Measurements from ENCODE around the gene TERB1.

The TERB1 gene

GRCh38 chr16:66735891-66736290 lies 65.5 kb downstream of the TERB1 start (continued):
- TF ChIP-seq ZNF548 (tag by site-specific recombination; IDR thresholded peaks at IDR 0.05): no peak
- TF ChIP-seq ZNF561 (tag by site-specific recombination; IDR thresholded peaks at IDR 0.05; ENCODE audit: borderline replicate concordance): no peak
- no peak for TF ChIP-seq MYNN (tag by site-specific recombination; IDR thresholded peaks at IDR 0.05; ENCODE audit: borderline replicate concordance)
- no peak for TF ChIP-seq ZNF544 (tag by site-specific recombination; IDR thresholded peaks at IDR 0.05)
- TF ChIP-seq ZNF76 (tag by site-specific recombination; IDR thresholded peaks at IDR 0.05; ENCODE audit: borderline replicate concordance, low read depth): no peak
- no peak for TF ChIP-seq ZNF560 (tag by site-specific recombination; IDR thresholded peaks at IDR 0.05; ENCODE audit: borderline replicate concordance)
- TF ChIP-seq KLF16 (tag by site-specific recombination; IDR thresholded peaks at IDR 0.05): no peak
- TF ChIP-seq HOXA7 (CRISPR knock-in tag; IDR thresholded peaks at IDR 0.05; ENCODE audit: borderline replicate concordance): no peak

- Histone ChIP-seq H3K36me3 (ENCODE audit: control insufficient read depth in 2 of 2, insufficient read depth in 1 of 2, low read length in 2 of 2) (peaks cover 51 to 94% of the 10 kb centered on the region in 2 experiments), H3K9me3 (ENCODE audit: control insufficient read depth, insufficient read depth, low read depth, low read length) (no peaks in the 10 kb centered on the region), H3K27ac (ENCODE audit: extremely low read depth, low read depth, low read length) (no peak overlapping the region), H3K4me1 (ENCODE audit: control insufficient read depth, insufficient read depth, low read length) (no peaks in the 10 kb centered on the region), H3K4me3 (ENCODE audit: low read depth, low read length) (no peak overlapping the region)
- no peak for TF ChIP-seq ZNF416 (tag by site-specific recombination; IDR thresholded peaks at IDR 0.05)
- TF ChIP-seq ZNF518A (tag by site-specific recombination; conservative IDR thresholded peaks at IDR 0.05; ENCODE audit: low read depth): no peak
- TF ChIP-seq ZNF692 (tag by site-specific recombination; IDR thresholded peaks at IDR 0.05): no peak
- TF ChIP-seq RBAK (tag by site-specific recombination; IDR thresholded peaks at IDR 0.05): no peak
- TF ChIP-seq ZNF596 (tag by site-specific recombination; IDR thresholded peaks at IDR 0.05): no peak
- TF ChIP-seq YY1 (tag by site-specific recombination; IDR thresholded peaks at IDR 0.05): no peak
- TF ChIP-seq ZBTB17 (tag by site-specific recombination; IDR thresholded peaks at IDR 0.05): no peak
- no peak for TF ChIP-seq ZNF302 (tag by site-specific recombination; IDR thresholded peaks at IDR 0.05; ENCODE audit: low read depth)
- no peak for TF ChIP-seq INSM2 (tag by site-specific recombination; IDR thresholded peaks at IDR 0.05)
- no peak for TF ChIP-seq PRDM4 (tag by site-specific recombination; IDR thresholded peaks at IDR 0.05)
- no peak for TF ChIP-seq AEBP2 (tag by site-specific recombination; IDR thresholded peaks at IDR 0.05; ENCODE audit: borderline replicate concordance)
- TF ChIP-seq BCL11B (tag by site-specific recombination; IDR thresholded peaks at IDR 0.05; ENCODE audit: low read depth): no peak
- CTCF ChIA-PET: interaction anchor here (0.9 to 7.6 kb wide), 6 partner anchors 8 to 327 kb away, joined by 3 to 88 read pairs (median 4); no protein-coding TSS in a partner anchor
- POLR2A ChIA-PET: no interaction called here
Measured at GRCh38 chr16:66731101-66731500, 70.3 kb downstream of the TERB1 start.

All from HEK293 (cell line).